Bronchial smooth muscle cell (primary cell): ENCODE measurements around the gene EPGN. TPM values are rescaled to one million over a fixed set of nuclear protein-coding genes. Genes with fewer than 3 reads are reported as not detected.

Experiments used
- total RNA-seq: library from RNA; depleted of rRNA; stranded (reverse); fragments of >200 nt; gene quantifications from 2 replicates; pipeline ENCODE4 v1.2.1, GENCODE V29; 2014

The EPGN gene
- 0.32 TPM in 1 of 2 replicates, not detected in the other for total RNA-seq

GRCh38 chr4:74308215-74308614 lies at the start of gene EPGN:
Gene EPGN (plus strand): TSS chr4:74308470. CDS start chr4:74308534, 64 bp downstream.

GRCh38 chr4:74364652-74365491 lies 56.6 kb downstream of the EPGN start, which contains the start of gene EREG:
Gene EREG (plus strand): TSS chr4:74365145. CDS start chr4:74365309, 164 bp downstream.

Other genes with a start within 250 kb of the EPGN start
- 2.1 and 3.5 TPM in 2 replicates for gene CXCL2, start 209.3 kb upstream of the EPGN start, total RNA-seq
- 9.1 and 9.2 TPM in 2 replicates for gene MTHFD2L, start 150.4 kb upstream of the EPGN start, total RNA-seq
- gene EREG, start 56.7 kb downstream of the EPGN start, total RNA-seq: under 0.01 and 0.32 TPM in 2 replicates
- 0.16 and 0.26 TPM in 2 replicates for gene AREG, start 136.7 kb downstream of the EPGN start, total RNA-seq